ENCODE measurements around the gene GLB1L3.

The GLB1L3 gene

DNA sequence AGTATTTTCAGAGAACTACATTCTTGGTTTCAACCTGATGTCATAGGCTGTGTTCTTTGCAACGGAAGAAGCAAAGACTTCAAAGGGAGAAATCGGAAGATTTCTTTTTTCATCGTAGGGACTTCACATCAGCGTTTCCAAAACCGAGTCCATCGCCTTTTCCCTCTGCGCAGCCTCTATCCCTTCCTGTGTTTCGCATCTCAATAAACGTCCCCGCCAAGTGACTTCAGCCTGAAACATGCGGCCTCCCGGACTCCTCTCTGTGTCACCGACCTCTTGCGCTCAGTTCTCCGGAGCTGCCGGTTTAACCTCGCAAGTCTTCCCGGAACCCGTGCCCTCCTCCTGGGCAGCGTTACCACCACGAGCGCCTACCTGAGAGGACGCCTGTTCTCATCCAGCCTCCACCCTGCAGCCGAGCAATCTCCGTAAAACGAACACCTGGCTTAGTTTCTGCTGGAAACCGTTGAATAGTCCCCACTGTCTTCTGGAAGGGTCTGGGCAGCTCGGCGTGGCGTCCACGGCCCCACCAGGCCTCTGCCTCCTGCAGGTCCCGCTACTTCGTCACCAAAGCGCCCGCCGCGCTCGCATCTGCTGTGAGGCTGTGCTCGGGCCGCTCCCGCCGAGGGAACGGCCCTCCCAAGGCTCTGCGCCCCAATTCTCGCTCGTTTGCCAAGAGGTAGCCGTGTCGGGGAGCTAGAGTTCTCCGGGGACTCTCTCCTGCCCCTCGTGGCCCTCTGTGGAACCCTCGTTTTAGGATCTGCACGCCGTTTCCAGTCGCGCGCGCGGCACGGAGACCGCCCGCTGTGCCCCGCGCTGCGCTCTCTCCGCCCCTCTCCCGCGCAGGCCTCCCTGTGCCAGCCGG lies at the start of gene GLB1L3:
TSS of gene GLB1L3 (plus strand) at position 846 of the 862 bp plus-strand sequence. CDS start 362 bp downstream, outside the sequence.
- DNase-seq, result peak; percentile 64

DNA sequence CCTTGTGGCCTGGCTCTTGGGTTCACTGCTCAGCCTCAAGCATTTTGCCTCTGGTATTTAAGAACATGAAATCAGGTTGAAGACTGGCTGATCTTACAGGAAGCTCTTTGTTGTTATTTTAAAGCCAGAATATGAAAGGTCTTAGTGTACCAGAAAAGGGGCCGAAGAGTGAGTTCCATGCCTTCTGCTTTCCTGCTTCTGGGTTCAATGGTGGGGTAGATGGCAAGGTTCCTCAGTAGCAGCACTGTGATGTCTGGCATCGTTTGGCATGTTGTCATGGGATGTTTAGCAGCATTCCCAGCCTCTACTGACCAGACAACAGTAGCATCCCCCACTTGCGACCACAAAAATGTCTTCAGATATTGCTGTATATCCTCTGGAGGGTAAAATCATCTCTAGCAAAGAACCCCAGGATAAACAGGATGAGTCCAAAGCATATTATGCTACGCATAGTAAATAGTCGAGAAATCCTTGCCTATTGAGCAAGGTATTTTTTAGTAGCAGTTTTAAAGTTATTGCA lies 49.3 kb upstream of the GLB1L3 start:
- DNase-seq, result no peak

DNA sequence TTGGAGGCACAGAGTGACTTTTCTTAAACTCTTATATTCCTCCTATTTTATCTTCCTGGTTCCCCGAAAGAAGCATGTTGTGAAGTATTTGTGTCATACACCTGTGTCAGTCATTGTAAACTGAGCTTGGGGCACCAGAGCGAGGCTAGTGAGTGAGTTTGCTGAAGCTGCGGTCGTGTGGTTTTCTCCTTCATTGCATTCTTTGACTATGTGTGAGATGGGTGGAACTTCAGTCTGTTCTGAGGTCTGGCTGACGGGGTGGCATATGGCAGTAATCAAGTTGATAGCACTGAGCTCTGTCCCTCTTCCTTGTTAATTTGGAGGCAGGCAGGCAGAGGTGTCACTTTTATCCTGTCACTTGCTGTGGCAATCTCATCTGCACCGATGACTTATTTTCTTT lies 47.6 kb upstream of the GLB1L3 start:
- no peak for DNase-seq

- DNase-seq, result no peak
These were observed 46.9 kb upstream of the GLB1L3 start for GRCh38 chr11:134229126-134229790.

DNA sequence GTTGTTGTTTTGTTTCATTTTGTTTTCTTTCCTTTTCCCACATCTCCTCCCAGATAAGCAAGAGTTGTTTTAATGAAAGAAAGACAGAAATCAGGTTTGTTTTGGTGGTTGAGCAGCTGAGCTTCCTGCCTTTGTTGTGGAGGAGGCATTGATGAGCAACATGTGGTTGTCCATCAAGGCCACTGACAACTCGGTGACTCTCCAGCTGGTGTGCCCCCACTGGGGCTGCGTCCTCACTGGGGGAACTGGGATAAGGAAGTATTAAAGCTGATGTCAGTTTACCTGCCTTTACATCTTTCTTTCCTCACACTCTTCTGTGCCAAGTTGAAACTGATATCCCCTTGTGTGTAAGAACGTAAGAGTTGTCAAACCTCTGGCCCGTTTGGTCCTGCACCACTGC lies 45.8 kb upstream of the GLB1L3 start:
- DNase-seq, result no peak

DNA sequence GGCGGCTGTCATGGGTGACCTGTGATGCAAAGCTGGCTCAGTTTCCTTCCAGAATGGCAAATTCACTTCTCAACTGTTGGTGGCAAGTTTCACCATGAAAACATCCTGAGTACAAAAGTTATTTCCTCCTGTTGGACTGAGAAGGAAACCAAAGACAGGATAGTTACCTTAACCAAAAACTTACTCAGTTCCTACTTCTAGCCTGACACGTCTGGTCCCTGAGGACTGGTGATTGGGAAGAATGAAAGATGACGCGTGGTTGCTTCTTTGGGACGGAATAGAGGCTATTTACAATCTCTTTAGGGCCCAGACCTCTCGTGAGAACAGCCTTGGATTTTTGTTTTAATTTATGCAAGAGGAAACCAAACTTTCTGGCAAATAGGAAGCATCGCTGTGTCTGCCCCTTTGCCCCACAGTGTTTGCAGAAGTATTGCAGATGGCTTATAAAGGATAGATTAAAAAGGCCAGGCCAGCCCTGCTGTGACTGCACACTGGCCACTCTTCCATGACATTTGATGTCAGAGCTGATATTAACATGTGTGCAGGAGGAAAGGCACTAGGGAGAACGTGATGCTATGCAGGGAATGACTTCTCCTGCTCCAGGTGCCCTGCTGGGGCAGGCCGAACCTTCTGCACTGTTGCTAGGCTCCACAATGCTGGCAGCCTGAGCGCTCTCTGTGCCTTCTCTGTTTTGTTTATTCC lies 44.1 kb upstream of the GLB1L3 start:
- DNase-seq, result no peak

GRCh38 chr11:134233729-134234179 lies 42.4 kb upstream of the GLB1L3 start:
- DNase-seq, result no peak

DNA sequence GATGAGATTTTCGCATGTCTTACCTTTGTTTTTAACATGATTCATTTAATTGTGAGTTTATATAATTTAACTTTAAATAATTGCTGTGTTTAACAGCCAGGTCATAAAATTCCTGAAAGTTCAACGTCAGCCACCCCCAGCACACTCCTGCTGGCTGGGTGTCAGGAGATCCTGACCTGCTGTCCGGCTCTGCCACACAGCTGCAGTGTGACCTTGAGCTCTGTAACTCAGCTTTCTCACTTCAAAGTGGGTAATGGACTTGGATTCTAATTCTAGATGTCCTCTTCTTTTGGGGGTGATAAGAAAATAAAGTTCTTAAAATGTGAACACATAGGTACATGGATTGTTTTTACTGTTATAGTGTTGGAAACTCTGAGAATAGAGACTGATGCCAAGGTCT lies 40.8 kb upstream of the GLB1L3 start:
- DNase-seq, result no peak

DNA sequence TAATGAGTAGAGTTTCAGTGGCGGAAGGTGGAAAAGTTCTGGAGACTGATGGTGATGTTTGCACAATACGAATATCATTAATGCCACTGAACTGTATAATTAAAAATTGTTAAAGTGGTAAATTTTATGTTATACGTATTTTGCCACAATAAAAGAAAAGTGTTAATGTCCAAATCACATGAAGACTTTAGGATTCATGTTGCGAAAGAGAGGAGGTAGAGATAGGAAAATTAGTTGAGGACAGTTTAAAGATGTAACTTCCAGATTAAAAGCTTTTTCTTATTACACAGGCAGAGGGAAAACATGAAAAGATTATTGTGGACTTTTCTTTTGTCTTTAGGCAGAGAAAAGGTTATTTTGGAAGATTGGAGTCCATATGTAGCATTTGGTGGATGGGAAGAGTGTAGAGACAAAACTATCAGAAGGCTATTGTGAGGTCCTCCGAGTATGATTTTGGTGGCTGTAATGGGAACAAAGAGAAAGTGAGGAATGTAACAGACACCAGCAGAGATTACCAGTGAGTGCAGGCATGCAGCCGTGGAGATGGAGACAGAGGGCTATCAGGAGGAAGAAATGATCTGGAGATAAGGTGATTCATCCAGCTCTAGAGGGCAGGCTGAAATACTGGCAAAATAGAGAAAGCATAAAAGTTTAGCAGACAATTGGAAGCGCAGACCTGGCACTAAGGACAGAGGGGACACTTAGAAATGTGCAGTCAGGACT lies 39.2 kb upstream of the GLB1L3 start:
- no peak for DNase-seq

DNA sequence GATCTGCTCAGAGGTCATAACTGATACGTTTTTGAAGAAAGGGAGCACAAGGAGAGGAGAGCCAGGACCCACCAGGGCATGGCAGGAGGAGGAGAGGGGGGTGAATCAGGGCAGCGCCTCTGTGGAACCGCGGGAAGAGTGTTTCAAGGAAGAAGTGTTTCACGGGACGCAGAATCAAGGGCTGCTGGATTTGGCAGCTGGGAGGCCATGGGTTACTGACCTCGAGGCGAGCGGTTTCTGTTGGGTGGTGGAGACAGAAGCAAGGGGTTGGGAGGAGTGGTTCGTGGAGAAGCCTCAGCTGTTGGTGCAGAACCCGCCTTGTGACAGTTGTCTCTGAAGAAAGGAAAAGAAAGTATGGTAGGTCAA lies 38.6 kb upstream of the GLB1L3 start:
- DNase-seq, result no peak

DNA sequence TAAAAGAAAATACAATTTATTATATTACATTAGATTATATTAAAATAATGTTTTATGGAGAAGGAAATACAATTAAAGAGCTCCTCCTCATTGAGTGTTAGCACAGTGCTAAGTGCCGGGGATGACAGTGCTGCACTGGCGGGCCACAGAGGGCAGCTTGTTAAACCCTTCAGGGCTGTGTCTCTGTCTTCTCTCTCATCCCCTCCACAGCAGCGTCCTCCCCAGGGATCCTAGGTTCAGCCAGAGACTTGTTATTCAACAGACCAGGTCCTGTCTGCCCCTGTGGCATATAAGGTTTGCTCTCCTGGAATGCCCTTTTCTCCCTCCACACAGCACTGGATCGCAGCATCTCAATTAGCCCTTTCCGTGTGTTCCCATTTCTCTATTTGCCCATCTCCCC lies 37.2 kb upstream of the GLB1L3 start:
- no peak for DNase-seq

- no peak for DNase-seq
These were observed 35.6 kb upstream of the GLB1L3 start for GRCh38 chr11:134240592-134240991.

DNA sequence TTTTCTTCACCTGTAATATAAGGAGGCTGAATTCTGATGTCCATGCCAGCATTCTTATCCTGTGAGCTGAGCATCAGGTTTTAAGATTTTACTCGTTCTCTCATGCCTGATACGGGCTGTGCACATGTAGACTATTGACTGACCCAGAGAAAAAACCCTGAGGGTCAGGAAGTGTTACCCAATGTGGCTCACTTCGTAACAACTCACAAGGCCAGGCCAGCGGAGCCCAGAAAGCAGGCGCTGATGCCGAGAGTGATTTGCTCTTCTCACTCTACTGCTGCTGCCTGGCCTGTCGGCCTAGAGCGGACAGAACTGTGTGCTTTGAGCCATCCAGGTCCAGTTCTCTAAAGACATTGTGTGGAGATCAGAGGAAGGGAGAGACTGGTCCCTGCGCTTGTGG lies 33.8 kb upstream of the GLB1L3 start:
- no peak for DNase-seq

- no peak for DNase-seq
These were observed 32.3 kb upstream of the GLB1L3 start for GRCh38 chr11:134243913-134244312.

DNA sequence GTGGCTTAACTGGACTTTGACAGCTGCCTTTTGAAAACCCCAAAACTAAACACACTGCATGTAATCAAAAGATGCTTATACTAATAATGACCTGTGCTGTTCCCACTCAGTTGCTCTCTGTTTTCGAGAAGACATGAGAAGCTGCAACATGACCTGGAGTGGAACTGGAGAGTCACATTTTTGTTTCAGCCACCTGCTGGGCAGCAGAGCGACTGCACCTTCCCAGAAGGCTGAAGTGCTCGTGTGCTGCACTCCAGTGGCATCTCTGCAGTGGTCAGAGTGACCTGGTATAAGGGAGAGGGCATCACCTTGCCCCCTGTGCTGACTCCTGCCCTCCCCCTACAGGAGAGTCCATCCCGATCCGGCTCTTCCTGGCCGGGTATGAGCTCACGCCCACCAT lies 31.6 kb upstream of the GLB1L3 start:
- DNase-seq, result no peak

GRCh38 chr11:134245434-134245833 lies 30.7 kb upstream of the GLB1L3 start:
- DNase-seq, result no peak

DNA sequence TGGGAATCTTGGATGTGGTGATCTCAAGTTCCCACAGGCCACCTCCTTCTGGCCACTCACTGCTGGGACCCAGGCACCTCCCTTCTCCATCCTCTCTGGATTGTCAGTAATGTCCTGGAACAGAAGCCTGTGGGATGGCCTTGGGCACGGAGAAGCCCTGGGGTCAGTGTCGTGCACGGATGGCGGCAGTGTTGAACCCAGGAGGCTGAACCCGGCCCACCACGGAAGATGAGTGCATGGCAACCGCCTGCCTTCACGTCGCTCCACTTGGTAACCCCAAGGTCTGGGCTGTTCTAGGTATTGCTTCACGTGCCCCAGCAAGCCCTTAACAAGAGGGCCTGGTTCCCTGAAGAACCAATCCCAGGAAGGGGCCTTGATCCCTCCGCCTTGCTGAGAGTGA lies 30.1 kb upstream of the GLB1L3 start:
- no peak for DNase-seq

GRCh38 chr11:134246678-134247077 lies 29.5 kb upstream of the GLB1L3 start:
- DNase-seq, result no peak

DNA sequence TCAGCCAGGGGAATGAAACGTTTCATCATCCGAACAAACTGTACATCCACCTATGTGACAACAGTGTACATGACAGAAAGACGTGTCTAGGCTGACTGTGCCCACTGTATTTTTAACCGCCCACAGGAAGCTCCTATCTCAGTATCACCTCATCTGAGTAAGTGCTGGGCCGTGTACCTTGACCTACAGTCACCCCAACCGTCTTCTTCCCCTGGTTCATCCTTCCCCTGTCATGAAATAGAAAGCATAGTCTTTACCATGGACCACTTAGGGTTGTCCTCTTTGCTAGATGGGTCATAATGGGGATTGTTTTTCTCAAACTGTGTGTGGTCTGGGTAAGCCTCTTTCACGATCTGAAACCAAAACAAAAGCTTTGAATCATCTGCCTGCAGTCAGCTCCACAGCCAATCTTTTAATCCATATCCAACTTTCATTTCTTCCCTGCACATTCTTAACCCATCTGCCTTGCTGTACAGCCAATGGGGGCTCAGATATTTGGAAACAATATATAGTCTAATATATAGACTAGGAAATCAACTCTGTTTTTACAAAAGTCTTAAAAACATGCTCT lies 27.2 kb upstream of the GLB1L3 start:
- DNase-seq, result no peak

DNA sequence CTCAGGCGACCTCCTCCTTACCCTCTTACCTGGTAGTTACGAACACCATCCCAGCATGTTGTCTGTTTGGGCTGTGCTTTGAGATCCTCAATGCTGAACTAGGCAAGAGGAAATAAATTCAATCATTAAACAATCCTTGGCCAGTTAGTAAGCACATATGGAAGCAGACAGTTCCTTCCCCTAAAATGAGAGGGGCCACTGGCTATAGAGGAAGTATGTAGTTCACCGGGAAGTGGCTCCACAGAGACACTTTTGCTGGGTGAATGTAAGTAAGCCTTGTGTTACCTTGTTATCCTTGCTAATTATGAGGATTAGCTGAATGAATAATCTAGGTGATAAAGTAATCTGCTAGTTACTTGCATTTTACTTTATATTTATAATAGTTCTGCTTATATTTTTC lies 25.9 kb upstream of the GLB1L3 start:
- no peak for DNase-seq

GRCh38 chr11:134250675-134251074 lies 25.5 kb upstream of the GLB1L3 start:
- no peak for DNase-seq
